Measurements from ENCODE around the gene OSBPL10.

DNA sequence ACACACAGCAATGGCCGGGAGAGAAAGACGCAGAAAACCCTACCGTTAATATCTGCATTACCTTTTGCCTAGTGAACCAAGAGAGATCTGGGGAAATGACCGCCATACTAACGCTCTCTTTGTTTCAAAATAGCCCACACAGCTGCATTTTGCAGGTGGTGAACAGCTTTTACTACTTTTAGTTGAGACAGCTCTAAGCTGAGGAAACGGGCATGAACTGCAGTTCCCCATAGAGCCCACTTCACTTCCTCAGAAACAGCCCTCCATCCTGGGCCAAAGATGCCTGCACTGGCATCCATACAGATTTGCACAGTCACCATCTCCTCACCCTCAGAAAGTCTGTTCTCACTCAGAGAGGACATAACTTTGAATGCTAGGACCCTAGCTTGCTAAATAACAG, 45.5 kb upstream of the OSBPL10 start:
- TF ChIP-seq, protein P1, sequence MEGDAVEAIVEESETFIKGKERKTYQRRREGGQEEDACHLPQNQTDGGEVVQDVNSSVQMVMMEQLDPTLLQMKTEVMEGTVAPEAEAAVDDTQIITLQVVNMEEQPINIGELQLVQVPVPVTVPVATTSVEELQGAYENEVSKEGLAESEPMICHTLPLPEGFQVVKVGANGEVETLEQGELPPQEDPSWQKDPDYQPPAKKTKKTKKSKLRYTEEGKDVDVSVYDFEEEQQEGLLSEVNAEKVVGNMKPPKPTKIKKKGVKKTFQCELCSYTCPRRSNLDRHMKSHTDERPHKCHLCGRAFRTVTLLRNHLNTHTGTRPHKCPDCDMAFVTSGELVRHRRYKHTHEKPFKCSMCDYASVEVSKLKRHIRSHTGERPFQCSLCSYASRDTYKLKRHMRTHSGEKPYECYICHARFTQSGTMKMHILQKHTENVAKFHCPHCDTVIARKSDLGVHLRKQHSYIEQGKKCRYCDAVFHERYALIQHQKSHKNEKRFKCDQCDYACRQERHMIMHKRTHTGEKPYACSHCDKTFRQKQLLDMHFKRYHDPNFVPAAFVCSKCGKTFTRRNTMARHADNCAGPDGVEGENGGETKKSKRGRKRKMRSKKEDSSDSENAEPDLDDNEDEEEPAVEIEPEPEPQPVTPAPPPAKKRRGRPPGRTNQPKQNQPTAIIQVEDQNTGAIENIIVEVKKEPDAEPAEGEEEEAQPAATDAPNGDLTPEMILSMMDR (conservative IDR thresholded peaks at IDR 0.05; ENCODE audit: low read length) = no peak
- no peak for TF ChIP-seq EZH2phosphoT487 (IDR thresholded peaks at IDR 0.05; ENCODE audit: borderline replicate concordance, low read depth, low read length)
